ENCODE measurements around the gene KRT86.
"Not testable (repeated sequence)": the region's sequence is repeated elsewhere in the genome, so short reads cannot be mapped to it uniquely, and the experiment has no call there.

Gene KRT86

DNA sequence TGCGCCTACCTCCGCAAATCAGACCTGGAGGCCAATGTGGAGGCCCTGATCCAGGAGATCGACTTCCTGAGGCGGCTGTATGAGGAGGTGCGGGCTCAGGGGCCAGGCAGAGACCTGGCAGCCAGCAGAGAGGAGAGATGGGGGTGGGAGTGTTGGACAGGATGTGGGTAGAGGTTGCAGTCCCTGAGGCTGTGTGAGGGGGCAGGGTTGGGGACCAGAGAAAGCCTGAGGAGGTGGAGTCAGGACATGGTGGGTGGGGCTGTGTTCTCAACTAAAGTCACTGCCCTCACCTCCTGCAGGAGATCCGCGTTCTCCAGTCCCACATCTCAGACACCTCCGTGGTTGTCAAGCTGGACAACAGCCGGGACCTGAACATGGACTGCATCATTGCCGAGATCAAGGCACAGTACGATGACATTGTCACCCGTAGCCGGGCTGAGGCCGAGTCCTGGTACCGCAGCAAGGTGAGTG lies 30.5 kb downstream of the KRT86 start:
- DNase-seq (ENCODE audit: low spot score in 2 of 2), result peak in 1 of 2 donors; percentile 22
- peaks cover 21% of the 10 kb centered on the region for H3K4me1 Mint-ChIP-seq
- peaks cover 32% of the 10 kb centered on the region for H3K27me3 Mint-ChIP-seq
- ATAC-seq (replicated peaks; ENCODE audit: extremely low read depth, poor library complexity, severe bottlenecking), result peak; percentile 69
- not testable (repeated sequence) for H3K4me3 Mint-ChIP-seq; H3K9me3 Mint-ChIP-seq; H3K36me3 Mint-ChIP-seq (ENCODE audit: insufficient read depth)
- peak overlapping the region; percentile 47 for H3K27ac Mint-ChIP-seq (ENCODE audit: low read depth)

- Mint-ChIP-seq H3K36me3 (ENCODE audit: insufficient read depth) (no peaks in the 10 kb centered on the region), H3K27me3 (peaks cover 44% of the 10 kb centered on the region), H3K4me3 (no peak overlapping the region), H3K9me3 (no peaks in the 10 kb centered on the region), H3K4me1 (peaks cover 21% of the 10 kb centered on the region), H3K27ac (ENCODE audit: low read depth) (no peak overlapping the region)
- no peak for ATAC-seq (replicated peaks; ENCODE audit: extremely low read depth, poor library complexity, severe bottlenecking)
- DNase-seq (ENCODE audit: low spot score in 2 of 2), result no peak
Observed at GRCh38 chr12:52305921-52306705, 31.7 kb downstream of the KRT86 start.

- Mint-ChIP-seq H3K4me3 (no peak overlapping the region), H3K9me3 (no peaks in the 10 kb centered on the region), H3K27ac (ENCODE audit: low read depth) (no peak overlapping the region), H3K36me3 (ENCODE audit: insufficient read depth) (no peaks in the 10 kb centered on the region), H3K27me3 (peaks cover 50% of the 10 kb centered on the region), H3K4me1 (peaks cover 21% of the 10 kb centered on the region)
- ATAC-seq (replicated peaks; ENCODE audit: extremely low read depth, poor library complexity, severe bottlenecking) (no peak), DNase-seq (ENCODE audit: low spot score in 2 of 2) (no peak)
Observed at GRCh38 chr12:52306731-52307130, 32.3 kb downstream of the KRT86 start.

GRCh38 chr12:52307836-52308805 lies 33.7 kb downstream of the KRT86 start:
- Mint-ChIP-seq H3K36me3 (ENCODE audit: insufficient read depth) (no peaks in the 10 kb centered on the region), H3K27ac (ENCODE audit: low read depth) (no peak overlapping the region), H3K27me3 (peaks cover 64% of the 10 kb centered on the region), H3K9me3 (no peaks in the 10 kb centered on the region), H3K4me3 (peak overlapping the region; percentile 66), H3K4me1 (peaks cover 21% of the 10 kb centered on the region)
- peak; percentile 68 for ATAC-seq (replicated peaks; ENCODE audit: extremely low read depth, poor library complexity, severe bottlenecking)
- DNase-seq (ENCODE audit: low spot score in 2 of 2), result peak in 1 of 2 donors; percentile 20

DNA sequence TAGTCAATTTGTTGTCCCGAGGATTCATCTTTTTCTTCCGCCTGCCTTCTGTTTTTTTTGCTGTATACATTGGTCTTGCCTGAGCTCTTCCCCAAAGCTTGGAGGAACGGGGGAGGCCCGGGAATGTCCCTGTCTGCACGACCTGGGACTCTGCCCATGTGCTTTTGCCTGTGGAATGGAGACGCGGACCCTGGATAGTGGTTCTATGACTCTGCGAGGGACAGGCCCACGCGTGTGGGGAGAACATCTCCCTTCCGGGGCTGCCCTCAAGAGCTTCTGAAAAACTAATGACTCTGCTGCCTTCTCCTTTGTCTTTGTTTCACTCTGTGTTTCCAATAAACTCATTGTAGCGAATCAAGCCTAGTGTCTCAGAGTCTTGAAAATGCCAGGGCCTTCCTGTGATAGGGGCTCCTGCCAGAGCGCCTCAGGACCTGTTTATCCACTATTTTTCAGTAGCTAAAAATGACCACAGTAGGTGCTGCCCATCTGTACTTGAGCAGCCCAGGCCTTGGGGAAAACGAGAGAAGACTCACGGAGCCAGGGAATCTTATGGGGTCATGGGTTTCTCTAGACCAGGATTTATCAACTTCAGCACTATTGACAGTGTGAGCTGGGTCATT lies 34.5 kb downstream of the KRT86 start:
- Mint-ChIP-seq H3K9me3 (no peaks in the 10 kb centered on the region), H3K4me3 (peak overlapping the region; percentile 66), H3K27ac (ENCODE audit: low read depth) (no peak overlapping the region), H3K4me1 (peaks cover 21% of the 10 kb centered on the region), H3K36me3 (ENCODE audit: insufficient read depth) (no peaks in the 10 kb centered on the region), H3K27me3 (peaks cover 72% of the 10 kb centered on the region)
- no peak for DNase-seq (ENCODE audit: low spot score in 2 of 2)
- no peak for ATAC-seq (replicated peaks; ENCODE audit: extremely low read depth, poor library complexity, severe bottlenecking)

- DNase-seq (ENCODE audit: low spot score in 2 of 2), result no peak
- peaks cover 74% of the 10 kb centered on the region for H3K27me3 Mint-ChIP-seq
- no peak overlapping the region for H3K27ac Mint-ChIP-seq (ENCODE audit: low read depth)
- H3K4me1 Mint-ChIP-seq, result peaks cover 10% of the 10 kb centered on the region
- H3K36me3 Mint-ChIP-seq (ENCODE audit: insufficient read depth), result no peaks in the 10 kb centered on the region
- no peaks in the 10 kb centered on the region for H3K9me3 Mint-ChIP-seq
- H3K4me3 Mint-ChIP-seq, result no peak overlapping the region
- no peak for ATAC-seq (replicated peaks; ENCODE audit: extremely low read depth, poor library complexity, severe bottlenecking)
Observed at GRCh38 chr12:52310622-52311284, 36.3 kb downstream of the KRT86 start.

DNA sequence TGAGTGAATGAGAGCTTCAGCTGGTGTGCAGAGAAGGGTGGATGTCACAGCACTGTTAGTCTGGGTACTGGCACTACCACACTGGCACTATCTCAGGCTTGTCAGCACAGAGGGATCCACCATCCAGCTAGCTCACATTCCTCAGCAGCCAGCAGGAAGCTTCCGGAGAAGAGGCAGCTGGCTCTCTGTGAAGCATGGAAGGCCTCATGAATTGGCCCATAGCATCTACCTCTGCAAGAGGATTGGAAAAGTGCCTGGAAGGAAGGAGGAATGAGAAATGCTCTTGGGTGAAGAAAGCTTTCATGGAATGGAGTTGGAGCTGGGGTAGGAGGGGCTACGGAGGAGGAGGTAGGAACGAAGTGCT lies 36.8 kb downstream of the KRT86 start:
- no peak for ATAC-seq (replicated peaks; ENCODE audit: extremely low read depth, poor library complexity, severe bottlenecking)
- peaks cover 10% of the 10 kb centered on the region for H3K4me1 Mint-ChIP-seq
- H3K27ac Mint-ChIP-seq (ENCODE audit: low read depth), result no peak overlapping the region
- no peak for DNase-seq (ENCODE audit: low spot score in 2 of 2)
- no peaks in the 10 kb centered on the region for H3K36me3 Mint-ChIP-seq (ENCODE audit: insufficient read depth)
- no peak overlapping the region for H3K4me3 Mint-ChIP-seq
- H3K9me3 Mint-ChIP-seq, result no peaks in the 10 kb centered on the region
- peaks cover 74% of the 10 kb centered on the region for H3K27me3 Mint-ChIP-seq

DNA sequence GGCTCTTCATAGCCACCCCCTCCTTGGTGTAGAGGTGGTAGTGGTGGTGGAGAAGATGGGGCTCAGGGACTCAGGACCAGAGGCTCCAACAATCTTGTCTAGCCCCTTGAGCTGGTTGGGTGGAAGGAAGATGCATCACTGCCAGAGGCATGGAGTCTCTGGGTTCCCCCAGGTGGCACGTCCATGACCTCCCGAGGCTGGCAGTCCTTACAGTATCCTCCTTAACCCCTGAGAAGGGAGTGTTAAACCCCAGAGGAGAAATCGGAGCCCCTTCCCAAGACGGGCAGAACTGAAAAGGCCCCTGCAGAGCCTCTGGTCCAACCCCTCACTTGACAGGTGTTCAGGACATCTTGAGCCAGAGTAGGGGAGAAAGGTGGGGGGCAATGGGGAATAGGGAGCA lies 37.6 kb downstream of the KRT86 start:
- peaks cover 68% of the 10 kb centered on the region for H3K27me3 Mint-ChIP-seq

DNA sequence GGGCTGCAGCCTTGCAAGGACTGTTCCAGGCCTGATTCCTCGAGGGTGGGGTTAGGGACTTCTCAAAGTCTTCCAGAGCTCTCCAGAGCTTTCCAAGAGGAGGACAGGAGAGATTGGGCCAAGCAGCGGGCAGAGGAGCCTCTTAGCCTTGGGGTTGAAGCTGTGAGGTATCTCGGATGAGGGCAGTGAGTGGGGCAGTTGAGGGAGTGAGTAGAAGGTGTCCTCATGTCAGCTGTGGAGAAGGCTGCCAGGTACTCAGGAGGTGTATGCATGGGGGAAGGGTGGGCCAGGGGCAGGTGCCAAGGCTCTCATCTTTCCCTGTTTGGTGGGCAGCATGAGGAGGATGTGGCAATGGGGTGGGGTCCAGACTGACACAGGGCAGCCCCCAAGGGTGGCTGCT lies 39.0 kb downstream of the KRT86 start:
- Mint-ChIP-seq H3K4me3 (no peak overlapping the region), H3K36me3 (ENCODE audit: insufficient read depth) (peaks cover 1% of the 10 kb centered on the region), H3K27me3 (peaks cover 60% of the 10 kb centered on the region), H3K27ac (ENCODE audit: low read depth) (peak overlapping the region; percentile 52), H3K9me3 (no peaks in the 10 kb centered on the region), H3K4me1 (peaks cover 5% of the 10 kb centered on the region)
- ATAC-seq (replicated peaks; ENCODE audit: extremely low read depth, poor library complexity, severe bottlenecking) (no peak), DNase-seq (ENCODE audit: low spot score in 2 of 2) (no peak)

More for the DNA sequence above, 37.6 kb downstream of the KRT86 start:
- no peak for ATAC-seq (replicated peaks; ENCODE audit: extremely low read depth, poor library complexity, severe bottlenecking)
- H3K4me3 Mint-ChIP-seq, result no peak overlapping the region
- no peak for DNase-seq (ENCODE audit: low spot score in 2 of 2)
- no peaks in the 10 kb centered on the region for H3K9me3 Mint-ChIP-seq
- H3K36me3 Mint-ChIP-seq (ENCODE audit: insufficient read depth), result no peaks in the 10 kb centered on the region
- peaks cover 10% of the 10 kb centered on the region for H3K4me1 Mint-ChIP-seq
- no peak overlapping the region for H3K27ac Mint-ChIP-seq (ENCODE audit: low read depth)

DNA sequence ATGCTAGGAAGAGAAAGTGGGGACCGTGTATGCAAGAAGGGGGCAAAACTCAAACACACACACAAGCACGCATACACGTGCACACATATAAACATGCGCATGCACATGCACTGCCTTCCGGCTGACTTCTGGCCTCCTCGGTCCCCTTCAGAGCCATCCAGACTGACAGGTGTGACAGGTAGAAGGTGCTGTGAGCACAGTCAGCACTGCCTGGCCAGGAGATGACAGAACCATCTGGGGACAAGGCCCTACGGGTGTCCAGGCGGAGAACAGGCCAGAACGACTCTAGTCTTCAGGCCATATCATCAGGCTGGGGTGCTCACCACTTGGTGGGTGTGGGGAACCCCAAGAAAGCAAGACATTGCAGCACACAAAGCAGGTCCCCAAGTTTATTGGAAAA lies 39.5 kb downstream of the KRT86 start:
- H3K4me3 Mint-ChIP-seq, result no peak overlapping the region
- peaks cover 60% of the 10 kb centered on the region for H3K27me3 Mint-ChIP-seq
- H3K9me3 Mint-ChIP-seq, result no peaks in the 10 kb centered on the region
- peaks cover under 1% of the 10 kb centered on the region for H3K4me1 Mint-ChIP-seq
- no peak for DNase-seq (ENCODE audit: low spot score in 2 of 2)
- no peak for ATAC-seq (replicated peaks; ENCODE audit: extremely low read depth, poor library complexity, severe bottlenecking)
- H3K27ac Mint-ChIP-seq (ENCODE audit: low read depth), result peak overlapping the region; percentile 52
- H3K36me3 Mint-ChIP-seq (ENCODE audit: insufficient read depth), result peaks cover 1% of the 10 kb centered on the region

DNA sequence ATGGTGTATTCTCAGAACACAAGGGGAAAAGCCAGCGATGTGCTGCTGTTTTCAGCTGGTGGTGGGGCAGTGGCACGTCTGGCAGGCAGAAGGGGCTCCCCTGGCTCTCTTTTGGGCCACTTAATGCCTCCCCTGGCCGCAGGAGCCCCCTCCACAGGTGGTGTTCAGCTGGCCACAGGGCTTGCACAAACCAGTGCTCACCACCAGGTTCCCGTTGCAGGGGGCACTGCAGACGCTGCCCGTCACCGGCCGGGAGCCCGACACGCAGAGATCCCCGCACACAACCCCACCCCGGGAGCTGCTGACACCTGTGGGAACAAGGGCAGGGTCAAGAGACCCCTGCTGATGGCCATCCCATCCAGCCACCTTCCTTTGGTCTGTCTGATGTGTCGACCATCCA lies 40.1 kb downstream of the KRT86 start:
- DNase-seq (ENCODE audit: low spot score in 2 of 2) (no peak), ATAC-seq (replicated peaks; ENCODE audit: extremely low read depth, poor library complexity, severe bottlenecking) (no peak)
- Mint-ChIP-seq H3K4me3 (no peak overlapping the region), H3K36me3 (ENCODE audit: insufficient read depth) (peaks cover 1% of the 10 kb centered on the region), H3K27ac (ENCODE audit: low read depth) (no peak overlapping the region), H3K9me3 (no peaks in the 10 kb centered on the region), H3K27me3 (peaks cover 60% of the 10 kb centered on the region), H3K4me1 (no peaks in the 10 kb centered on the region)

- not testable (repeated sequence) for H3K4me3 Mint-ChIP-seq; ATAC-seq (replicated peaks; ENCODE audit: extremely low read depth, poor library complexity, severe bottlenecking); H3K36me3 Mint-ChIP-seq (ENCODE audit: insufficient read depth); DNase-seq (ENCODE audit: low spot score in 2 of 2); H3K27ac Mint-ChIP-seq (ENCODE audit: low read depth); H3K4me1 Mint-ChIP-seq; H3K9me3 Mint-ChIP-seq
- peaks cover 60% of the 10 kb centered on the region for H3K27me3 Mint-ChIP-seq
Observed at GRCh38 chr12:52315721-52316120, 41.3 kb downstream of the KRT86 start.
